Pancreas (tissue), 10 donors: ENCODE data around the gene LRRC56. TPM values are rescaled to one million over a fixed set of nuclear protein-coding genes. Genes with fewer than 3 reads are reported as not detected.

Experiments used
- ATAC-seq, 4 donors: fragments of 200-7000 bp; cut with Tn5 transposase; one replicate each; pipeline versions ENCODE4 v1.8.0 to v1.9.1; 2020; ENCODE audit warnings: mild to moderate bottlenecking in 4 of 4, moderate library complexity in 4 of 4
- DNase-seq, 6 donors: peaks; one replicate each; pipeline ENCODE4 v3.0.0-alpha.2; 2020
- FAIRE-seq: peaks from 2 replicates; lab custom pipeline; 2012; peaks lifted over from hg19 to GRCh38; lab: Jason Lieb, UNC
- H3K27ac ChIP-seq, 4 donors: fragments of 200-600 bp; sonication (generic); 1 replicate in 3 of 4; 2 replicates in 1 of 4; pipeline versions ENCODE4 v1.5.0 to v1.8.0; 2020
- H3K27me3 ChIP-seq, 4 donors: fragments of 200-600 bp; one replicate each; pipeline ENCODE4 v1.8.0; 2021
- H3K36me3 ChIP-seq, 3 donors: fragments of 200-600 bp; sonication (generic) in 1 of 3; one replicate each; pipeline versions ENCODE4 v1.5.0 to v1.8.0; 2020 to 2021
- H3K4me1 ChIP-seq, 3 donors: fragments of 200-600 bp; one replicate each; pipeline ENCODE4 v1.8.0; 2021
- H3K4me3 ChIP-seq, 4 donors: fragments of 200-600 bp; sonication (generic) in 2 of 4; one replicate each; pipeline versions ENCODE4 v1.5.0 to v1.8.0; 2020 to 2021
- H3K9me3 ChIP-seq, 4 donors: fragments of 200-600 bp; one replicate each; pipeline ENCODE4 v1.8.0; 2021
- CTCF ChIP-seq, 4 donors: fragments of 200-600 bp; sonication (generic) in 3 of 4; IDR thresholded peaks; one replicate each; pipeline versions ENCODE4 v1.5.0 to v1.8.0; 2021; ENCODE audit warnings: antibody characterized with exemption in 4 of 4
- WGBS, 2 donors: extraction: QIAGEN DNeasy Blood & Tissue Kit; methylation state at CpG; one replicate each; pipeline ENCODE4 v1.1.7; 2013; 5-methylcytosine and 5-hydroxymethylcytosine counted together
- intact Hi-C, 3 donors: fragments of 100-400 bp; cut with DNase I; formaldehyde crosslinking; loops; one replicate each; pipeline versions ENCODE4 v1.11.1 to v1.14.2; 2022
- polyA plus RNA-seq, 2 donors: library from polyadenylated mRNA; stranded (reverse); fragments of 200-250 nt; gene quantifications; one replicate each; pipeline ENCODE4 v1.2.3, GENCODE V29; 2013
- total RNA-seq, 6 donors: library from RNA; stranded (reverse); fragmentation: NEBNext Ultra II Directional in 4 of 6; extraction: Animal tissue kit (Norgen Biotek cat#: 25700) in 4 of 6; gene quantifications; one replicate each; pipeline versions ENCODE4 v1.2.1 to v1.2.4, GENCODE V29; 2021 to 2023
- donor health status: healthy with polysubstance abuse.
- donor health status: DM: no; HTN: no; CAD: no; lungs with moderate emphysema.
- donor health status: DM: no; HTN: no; CAD: no.
- donor health status: control.
- donor health status: control.
- donor health status: Bipolar disorder and iron deficiency.
- donor health status: DM: yes; HTN: yes; CAD: no.
- donor health status: DM: no; HTN: no; CAD: no.
- donor health status: DM: no; HTN: no; CAD: no.
- donor health status: DM: yes; HTN: yes; CAD: no.

The LRRC56 gene
- total and polyA plus RNA-seq, 8 donors = 0.98 to 7.3 (median 1.8) TPM

- no peak for ATAC-seq
Observed at GRCh38 chr11:584287-584686, 47.0 kb downstream of the LRRC56 start.

GRCh38 chr11:586376-587316 is 49.3 kb downstream of the LRRC56 start:
- no peak for TF ChIP-seq CTCF (IDR thresholded peaks at IDR 0.05)
- intact Hi-C loops = no loop called here
- no peak overlapping the region for H3K4me3 ChIP-seq
- no peak overlapping the region for H3K27ac ChIP-seq
- peaks cover 0 to 35% (median 12%) of the 10 kb centered on the region in 3 donors for H3K36me3 ChIP-seq
- no peaks in the 10 kb centered on the region for H3K4me1 ChIP-seq
- no peak for ATAC-seq
- WGBS, 2 donors = 86 to 87% methylated on average over 32 of the region's 32 CpGs
- no peaks in the 10 kb centered on the region for H3K9me3 ChIP-seq
- FAIRE-seq = no peak
- no peaks in the 10 kb centered on the region for H3K27me3 ChIP-seq
- peak in 2 of 6 donors; percentile 13 to 52 for DNase-seq

More at GRCh38 chr11:584287-584686, 47.0 kb downstream of the LRRC56 start:
- H3K27me3 ChIP-seq = no peaks in the 10 kb centered on the region
- H3K4me3 ChIP-seq = no peak overlapping the region
- H3K9me3 ChIP-seq = no peaks in the 10 kb centered on the region
- TF ChIP-seq CTCF (IDR thresholded peaks at IDR 0.05) = no peak
- H3K4me1 ChIP-seq = peaks cover 7 to 14% (median 11%) of the 10 kb centered on the region in 3 donors
- WGBS, 2 donors = 88 to 90% methylated on average over 10 of the region's 10 CpGs
- no peak overlapping the region for H3K27ac ChIP-seq
- H3K36me3 ChIP-seq = peaks cover 0 to 21% (median 12%) of the 10 kb centered on the region in 3 donors
- DNase-seq = peak in 1 of 6 donors; percentile 60
- intact Hi-C loops = no loop called here
- FAIRE-seq = no peak

GRCh38 chr11:587546-587945 is 50.2 kb downstream of the LRRC56 start:
- Histone ChIP-seq H3K27me3 (no peaks in the 10 kb centered on the region), H3K27ac (peak overlapping the region in 1 of 4 donors; percentile 12), H3K36me3 (peaks cover 0 to 40% (median 12%) of the 10 kb centered on the region in 3 donors), H3K4me1 (no peaks in the 10 kb centered on the region), H3K4me3 (no peak overlapping the region), H3K9me3 (no peaks in the 10 kb centered on the region)
- 79 to 81% methylated on average over 8 of the region's 8 CpGs for WGBS, 2 donors
- no peak for TF ChIP-seq CTCF (IDR thresholded peaks at IDR 0.05)
- intact Hi-C loops = no loop called here
- DNase-seq (peak in 1 of 6 donors; percentile 25), ATAC-seq (peak in 1 of 4 donors; percentile 12), FAIRE-seq (no peak)

- intact Hi-C loops = no loop called here
- H3K9me3 ChIP-seq = no peaks in the 10 kb centered on the region
- H3K36me3 ChIP-seq = peaks cover 0 to 42% (median 12%) of the 10 kb centered on the region in 3 donors
- H3K4me1 ChIP-seq = no peaks in the 10 kb centered on the region
- H3K4me3 ChIP-seq = no peak overlapping the region
- TF ChIP-seq CTCF (IDR thresholded peaks at IDR 0.05) = no peak
- peak in 2 of 6 donors; percentile 18 to 19 for DNase-seq
- 78 to 88% methylated on average over 6 of the region's 6 CpGs for WGBS, 2 donors
- ATAC-seq = peak in 3 of 4 donors; percentile 56 to 84 (median 68)
- H3K27me3 ChIP-seq = no peaks in the 10 kb centered on the region
- peak overlapping the region in 2 of 4 donors; percentile 12 to 30 for H3K27ac ChIP-seq
- no peak for FAIRE-seq
Observed at GRCh38 chr11:587978-588380, 50.7 kb downstream of the LRRC56 start.
